Ecto neural progenitor cell (in vitro differentiated cells): Measurements from ENCODE around the gene UAP1L1.
"Not testable (repeated sequence)": the region's sequence is repeated elsewhere in the genome, so short reads cannot be mapped to it uniquely, and the experiment has no call there.

ENCODE experiments used
- DNase-seq: peaks from one replicate; pipeline ENCODE4 v3.0.0-alpha.2; 2018; ENCODE audit warnings: low spot score

The UAP1L1 gene

DNA sequence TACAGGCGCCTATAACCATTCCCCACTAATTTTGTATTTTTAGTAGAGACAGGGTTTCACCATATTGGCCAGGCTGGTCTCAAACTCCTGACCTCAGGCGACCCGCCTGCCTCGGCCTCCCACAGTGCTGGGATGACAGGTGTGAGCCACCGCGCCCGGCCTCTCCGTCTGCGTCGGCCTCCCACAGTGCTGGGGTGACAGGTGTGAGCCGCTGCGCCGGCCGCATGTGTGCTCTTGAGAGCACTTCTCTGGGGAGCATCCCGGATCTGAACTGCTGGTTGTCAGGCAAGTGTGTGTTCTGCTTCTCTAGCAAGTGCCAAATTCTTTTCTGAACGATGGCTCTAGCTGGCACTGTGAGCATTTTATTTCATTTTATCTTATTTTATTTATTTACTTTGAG is 19.8 kb upstream of the UAP1L1 start:
- DNase-seq, result no peak

DNA sequence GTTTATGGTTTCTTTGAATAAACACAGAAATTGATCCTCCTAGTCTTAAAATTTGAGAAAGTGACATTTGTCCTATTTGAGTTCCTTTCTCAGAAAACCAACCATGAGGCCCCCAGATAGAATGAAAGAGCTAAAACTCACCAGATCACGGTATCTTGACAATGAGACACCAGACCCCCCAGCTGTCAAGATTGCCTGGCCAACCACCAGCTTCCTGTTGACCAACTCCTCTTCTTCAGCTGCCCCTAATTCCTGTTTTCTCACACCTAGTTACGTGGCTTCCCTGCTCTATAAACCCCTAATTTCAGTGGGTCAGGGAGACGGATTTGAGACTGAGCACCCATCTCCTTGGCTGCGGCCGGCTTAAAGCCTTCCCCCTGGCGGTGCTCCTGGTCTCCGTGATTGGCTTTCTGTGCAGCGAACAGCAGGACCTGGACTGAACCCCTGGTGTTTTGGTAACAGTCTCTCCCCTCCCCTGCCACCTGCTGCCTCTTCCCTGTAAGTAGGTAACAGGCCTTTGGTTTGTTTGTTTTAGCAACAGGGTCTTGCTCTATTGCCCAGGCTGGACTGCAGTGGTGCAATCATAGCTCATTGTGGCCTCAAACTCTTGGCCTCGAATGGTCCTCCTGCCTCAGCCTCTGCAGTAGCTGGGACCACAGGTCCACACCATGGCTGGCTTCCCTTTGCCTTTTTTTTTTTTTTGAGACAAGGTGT is 18.6 kb upstream of the UAP1L1 start:
- DNase-seq, result no peak

DNA sequence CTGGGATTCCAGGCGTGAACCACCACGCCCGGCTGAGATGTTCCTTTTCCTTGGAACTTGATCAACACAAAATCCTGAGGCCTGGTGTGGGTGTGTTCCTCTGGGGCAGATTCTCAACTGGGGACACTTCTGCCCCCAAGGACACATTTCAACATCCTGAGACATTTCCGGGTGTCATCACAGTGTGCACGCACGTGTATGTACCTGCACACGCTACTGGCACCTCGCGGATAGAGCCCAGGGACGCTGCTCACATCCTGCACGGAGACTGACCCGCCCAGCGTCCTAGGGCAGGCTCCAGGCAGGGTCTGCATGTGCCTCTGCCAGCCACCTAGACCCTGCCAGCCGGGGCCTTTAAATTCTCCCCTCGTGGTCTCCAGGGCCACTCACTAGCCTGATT is 14.9 kb upstream of the UAP1L1 start:
- DNase-seq, result no peak

DNA sequence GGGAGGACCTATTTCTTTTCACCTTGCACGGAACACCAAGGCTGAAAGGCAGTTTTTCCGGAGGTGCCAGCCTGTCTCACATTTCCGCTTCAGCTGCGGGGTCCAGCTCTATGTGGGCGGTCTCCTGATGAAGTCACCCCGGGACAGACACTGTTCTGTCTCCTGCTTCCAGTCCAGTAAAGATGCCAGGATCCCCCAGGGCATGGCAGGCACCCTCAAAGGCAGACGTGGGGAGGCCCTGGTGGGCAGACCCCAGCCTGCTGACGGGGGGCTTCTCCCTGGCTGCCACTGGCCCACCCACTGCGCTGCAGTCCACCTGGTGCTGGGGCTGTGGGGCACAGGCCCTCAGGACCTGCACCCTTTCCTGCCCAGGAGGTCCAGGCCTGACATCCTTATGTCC is 14.5 kb upstream of the UAP1L1 start:
- DNase-seq, result not testable (repeated sequence)

DNA sequence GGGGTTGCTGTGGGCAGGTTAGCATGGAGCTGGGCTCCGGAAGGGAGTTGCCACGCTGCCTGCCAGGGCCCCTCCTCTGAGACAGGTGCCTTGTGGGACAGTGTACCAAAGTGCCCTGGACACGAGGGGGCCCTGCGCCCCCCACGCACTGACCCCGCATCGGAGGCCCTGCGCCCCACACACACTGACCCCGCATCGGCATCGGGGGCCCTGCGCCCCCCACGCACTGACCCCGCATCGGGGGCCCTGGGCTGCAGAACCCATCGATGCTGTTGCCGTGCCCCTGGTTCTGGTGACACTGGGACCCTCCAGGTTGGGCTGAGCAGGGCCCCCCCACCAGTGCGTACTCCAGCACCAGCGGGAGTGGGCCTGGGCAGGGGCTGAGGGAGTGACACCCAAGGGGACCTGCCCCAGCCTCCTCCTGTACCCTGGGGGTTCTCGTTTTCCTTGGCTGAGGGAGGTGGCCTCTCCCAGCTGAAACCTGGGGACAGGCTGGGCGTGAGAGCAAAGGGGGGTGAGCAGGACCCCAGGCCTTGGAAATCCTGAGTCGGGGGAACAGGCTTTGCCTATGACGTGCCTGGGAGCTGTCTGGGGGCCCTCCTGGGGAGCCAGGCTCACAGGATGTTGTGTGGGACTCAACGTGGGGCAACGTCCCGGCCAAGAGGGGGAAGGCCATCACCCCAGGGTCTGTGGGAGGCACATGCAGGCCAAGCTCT is 13.8 kb upstream of the UAP1L1 start:
- DNase-seq, result no peak

DNA sequence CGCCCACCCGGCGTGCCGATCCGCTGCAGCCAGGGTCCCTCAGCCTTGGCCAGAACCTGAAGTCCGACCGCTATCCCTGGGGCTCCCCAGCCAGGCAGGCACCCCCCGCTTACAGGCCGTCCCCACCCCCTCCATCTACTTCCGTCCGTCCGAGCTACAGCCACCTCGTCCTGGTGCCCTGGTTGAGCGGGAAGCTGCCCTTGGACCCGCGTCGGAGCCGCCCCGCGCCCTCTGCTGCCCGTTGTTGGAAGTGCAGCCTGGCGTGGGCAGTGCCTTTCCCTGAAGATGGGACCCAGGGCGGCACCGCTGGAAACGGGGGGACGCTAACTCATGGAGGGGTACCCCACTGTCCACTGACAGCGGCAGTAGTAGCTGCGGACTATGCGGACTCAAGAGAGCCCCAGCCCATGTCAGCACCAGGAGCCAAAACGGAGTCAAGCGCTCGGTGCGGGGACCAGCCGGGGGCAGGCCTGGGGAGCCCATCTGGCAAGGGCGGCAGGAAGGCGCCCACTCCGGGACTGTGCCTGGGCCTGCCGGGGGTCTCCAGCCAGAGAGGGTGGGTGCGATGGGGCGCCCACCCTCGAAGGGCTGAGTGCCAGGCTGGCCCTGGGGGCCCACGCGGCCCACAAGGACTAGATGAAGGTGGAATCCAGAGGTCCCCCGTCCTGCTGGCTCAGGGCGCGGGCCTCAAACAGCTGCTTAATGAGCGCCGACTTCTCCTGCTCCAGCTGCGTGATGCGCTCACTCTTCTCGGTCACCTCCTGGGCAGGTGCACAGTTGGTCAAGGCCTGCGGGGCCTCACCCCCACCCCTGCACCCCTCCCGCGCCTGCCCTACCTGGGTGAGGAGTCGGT is 13.1 kb upstream of the UAP1L1 start:
- DNase-seq, result peak; percentile 86

DNA sequence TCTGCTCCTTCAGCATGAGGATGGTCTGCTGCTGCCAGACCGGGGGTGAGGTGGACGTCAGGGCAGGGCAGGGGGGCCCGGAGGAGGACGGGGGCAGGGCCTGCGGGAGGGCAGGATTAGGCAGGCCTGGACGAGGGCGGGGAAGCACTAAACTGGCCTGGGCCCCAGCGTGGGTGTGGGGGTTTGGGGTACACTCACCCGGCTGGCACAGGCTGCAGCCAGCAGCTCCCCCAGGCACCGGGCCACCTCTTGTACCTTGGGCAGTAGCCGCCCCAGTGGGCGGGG is 12.5 kb upstream of the UAP1L1 start:
- no peak for DNase-seq

DNA sequence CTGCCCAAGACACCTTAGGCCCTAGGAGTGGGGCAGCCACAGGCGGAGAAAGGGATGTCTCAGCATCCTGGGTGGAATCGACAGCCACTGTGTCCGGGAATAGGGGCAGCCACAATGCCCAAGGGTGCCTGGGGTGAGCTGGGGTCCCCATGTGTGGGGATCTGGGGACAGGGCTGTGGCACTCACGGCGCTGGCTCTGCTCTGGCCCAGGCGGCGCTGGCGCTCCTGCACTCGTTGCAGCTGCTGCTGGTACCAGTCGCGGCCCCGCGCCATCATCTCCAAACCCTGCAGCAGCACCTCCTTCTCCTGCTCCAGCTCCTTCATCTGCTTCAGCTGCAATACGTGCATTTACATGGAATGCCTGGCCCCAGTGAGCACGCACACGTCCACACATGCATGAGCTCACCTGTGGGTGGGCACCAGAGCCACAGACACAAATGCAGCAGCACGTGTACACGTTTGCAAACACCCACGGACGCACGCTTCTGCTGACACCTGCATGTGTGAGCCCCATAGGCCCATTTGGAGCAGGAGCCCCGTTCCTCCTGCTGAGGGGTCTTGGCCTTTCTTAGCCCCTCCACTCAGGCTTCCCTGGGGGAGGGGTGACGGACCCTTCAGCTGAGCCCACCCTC is 11.9 kb upstream of the UAP1L1 start:
- DNase-seq, result no peak

DNA sequence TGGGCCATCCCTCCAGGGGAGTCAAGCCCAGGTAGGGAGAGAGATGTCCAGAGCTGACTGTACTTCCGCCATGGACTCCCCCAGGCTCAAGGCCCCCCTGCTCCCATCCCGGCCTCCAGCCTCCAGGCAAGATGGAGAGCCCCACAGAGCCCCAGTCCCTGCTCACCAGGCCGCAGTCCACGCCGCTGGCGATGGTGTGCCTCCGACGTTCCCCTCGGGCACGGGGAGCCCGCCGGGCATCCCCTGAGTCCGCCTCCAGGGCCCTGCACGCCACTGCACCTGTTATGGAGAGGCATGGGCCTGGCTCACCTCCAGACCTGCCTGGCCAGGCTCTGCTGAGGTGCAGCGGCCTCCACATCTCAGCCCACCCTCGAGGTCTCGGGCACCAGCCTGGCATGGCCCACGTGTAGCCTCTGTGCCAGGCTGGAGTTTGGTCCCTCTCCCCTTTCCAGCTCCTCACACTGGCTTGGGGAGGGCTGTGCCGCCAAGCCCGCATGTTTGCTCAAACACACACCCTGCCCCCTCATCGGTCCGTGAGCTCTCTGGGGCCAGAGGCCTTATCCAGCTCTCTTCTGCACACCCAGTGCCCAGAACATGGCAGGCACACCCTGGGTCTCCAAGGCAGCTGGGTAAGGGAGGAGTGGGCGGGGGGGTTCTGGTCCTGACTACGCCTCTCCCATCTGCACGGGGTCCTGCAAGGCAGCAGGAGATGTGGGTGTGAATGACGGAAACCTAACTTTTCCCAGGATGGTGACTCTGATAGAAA is 11.0 kb upstream of the UAP1L1 start:
- DNase-seq, result no peak

DNA sequence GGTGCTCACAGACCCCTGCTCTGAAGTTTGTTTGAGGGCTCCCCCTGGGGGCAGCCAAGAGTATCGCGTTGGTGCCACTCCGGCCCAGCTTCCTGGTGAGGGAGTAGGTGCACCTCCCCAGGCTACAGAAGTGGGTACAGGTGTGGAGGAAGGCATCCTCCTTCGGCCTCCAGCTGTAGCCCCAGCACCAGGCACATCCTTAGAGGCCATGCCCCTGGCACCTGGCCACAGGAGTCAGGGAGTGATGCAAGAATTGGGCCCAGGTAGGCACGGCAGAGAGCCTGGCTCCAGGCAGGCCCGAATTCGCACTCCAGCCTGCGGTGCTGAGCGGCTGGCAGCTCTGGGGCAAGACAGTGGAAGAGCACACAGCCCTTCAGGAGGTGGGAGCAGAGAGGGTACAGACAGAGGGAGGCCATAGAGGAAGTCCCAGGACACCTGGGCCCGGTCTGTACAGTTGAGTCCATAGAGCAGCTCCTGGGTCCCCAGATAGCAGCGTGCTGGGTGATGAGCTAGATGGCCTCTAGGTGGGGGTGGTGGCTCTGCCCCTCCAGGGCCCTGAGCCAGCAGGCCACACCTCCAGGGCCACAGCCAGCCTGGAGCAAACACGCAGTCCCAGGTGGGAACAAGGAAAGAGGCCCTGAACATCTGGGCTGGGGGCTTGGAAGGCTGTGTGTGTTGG is 9.3 kb upstream of the UAP1L1 start:
- DNase-seq, result peak; percentile 82

DNA sequence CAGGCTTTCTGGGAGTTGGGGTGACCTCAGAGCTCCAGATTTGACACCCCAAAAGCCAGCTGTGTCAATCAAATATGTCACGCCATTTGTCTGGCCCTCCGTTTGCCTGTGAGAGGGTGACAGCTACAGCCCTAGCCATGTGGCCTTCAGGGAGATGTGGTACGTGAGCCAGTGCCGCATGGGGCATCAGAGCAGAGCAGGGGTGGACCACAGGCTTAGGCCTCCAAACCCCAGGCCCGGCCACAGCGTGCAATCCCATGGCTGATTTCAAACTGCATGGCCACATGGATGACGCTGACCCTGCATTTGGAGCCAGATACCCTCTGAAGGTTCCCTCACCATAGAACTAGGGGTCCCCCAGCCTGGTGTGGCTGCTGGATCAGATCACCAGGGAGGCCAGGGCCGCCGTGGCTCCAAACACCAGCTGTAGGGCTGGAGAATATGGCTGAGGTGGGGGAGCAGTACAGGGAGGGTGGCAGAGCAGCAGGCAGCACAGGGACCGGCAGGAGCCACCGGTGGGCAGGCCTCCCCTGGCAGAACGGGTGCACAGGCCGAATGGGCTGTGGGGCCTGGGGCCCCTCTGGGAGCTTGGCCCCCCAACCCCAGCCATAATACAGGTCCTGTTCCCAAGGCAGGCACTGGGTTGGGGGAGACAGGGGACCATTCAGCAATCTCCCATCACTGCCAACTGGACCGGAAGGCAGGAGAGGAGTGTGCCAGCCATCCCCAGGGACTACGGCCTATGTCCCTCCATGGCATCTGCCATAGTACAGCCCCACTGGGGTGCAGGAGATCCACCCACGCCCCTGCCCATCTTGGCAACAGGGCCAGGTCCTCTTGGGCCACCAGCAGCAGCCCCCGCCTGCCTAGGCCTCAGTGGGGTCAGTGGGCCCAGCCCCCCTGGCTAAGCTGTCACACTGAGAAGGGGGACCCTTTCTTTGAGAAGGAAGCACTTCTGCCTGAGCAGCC is 8.5 kb upstream of the UAP1L1 start:
- DNase-seq, result no peak

DNA sequence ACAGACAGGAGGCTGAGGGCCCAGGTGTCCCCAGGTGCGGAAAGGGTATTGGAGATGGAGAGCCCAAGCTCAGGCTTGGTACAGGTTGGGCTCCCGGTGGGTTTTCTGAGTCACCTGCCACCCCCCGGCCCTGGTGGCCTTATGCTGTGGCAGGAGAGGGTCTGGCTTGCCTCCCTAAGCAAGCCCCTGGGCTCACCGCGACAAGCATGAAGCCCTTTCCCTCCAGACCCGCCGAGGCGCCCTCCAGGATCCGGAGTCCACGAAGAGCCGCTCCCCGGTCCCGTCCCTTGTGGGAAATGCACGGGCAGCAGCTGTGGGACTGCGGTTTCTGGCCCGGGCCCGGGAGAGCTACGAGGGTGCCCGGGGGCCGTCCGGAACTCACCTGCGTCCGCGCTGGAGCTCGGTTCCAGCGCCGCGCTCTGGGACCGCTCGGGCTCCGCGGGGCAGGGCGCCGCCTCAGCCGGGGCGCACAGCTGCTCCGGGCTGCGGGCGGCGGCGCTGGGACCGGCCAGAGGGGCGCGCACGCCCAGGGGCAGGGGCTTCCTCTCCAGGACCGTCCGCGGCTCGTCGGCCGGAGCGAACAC is 7.7 kb upstream of the UAP1L1 start:
- peak; percentile 68 for DNase-seq

DNA sequence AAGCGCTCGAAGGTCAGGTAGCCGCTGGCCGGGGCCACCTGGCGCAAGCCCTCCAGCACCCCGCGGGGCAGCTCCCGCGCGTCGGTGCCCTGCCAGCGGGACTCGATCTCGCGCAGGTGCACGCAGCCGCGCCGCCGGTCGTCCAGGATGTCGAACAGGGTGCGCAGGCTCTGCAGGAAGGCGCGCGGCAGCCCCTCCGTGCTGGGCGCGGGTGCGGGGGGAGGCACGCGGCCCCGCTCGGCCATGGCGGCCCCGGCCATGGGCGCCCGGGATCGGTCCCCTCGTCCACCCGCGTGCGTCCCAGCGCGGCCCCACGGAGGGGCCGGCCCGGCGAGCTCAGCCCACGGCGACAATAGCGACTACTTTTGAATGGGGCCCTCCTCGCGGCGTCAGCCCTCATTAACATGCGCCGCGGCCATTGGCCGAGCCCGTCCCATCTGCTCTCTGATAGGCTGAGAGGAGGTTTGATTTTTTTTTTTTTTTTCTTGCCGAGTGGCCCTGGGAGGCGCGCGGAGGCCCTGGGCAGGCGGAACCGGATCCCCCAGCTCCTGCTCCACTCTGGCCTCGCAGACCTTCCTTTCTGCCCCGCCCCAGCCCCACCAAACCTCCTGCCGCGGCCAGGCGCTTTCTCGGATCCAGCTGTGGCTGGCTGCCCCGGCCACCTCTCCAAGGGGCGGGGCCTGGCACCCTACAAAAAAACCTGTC is 7.0 kb upstream of the UAP1L1 start, which contains the start of gene SAPCD2:
SAPCD2 (minus strand) TSS at position 357 of the 705 bp plus-strand sequence; CDS start at position 260, 97 bp downstream.
- DNase-seq, result peak; percentile 92

DNA sequence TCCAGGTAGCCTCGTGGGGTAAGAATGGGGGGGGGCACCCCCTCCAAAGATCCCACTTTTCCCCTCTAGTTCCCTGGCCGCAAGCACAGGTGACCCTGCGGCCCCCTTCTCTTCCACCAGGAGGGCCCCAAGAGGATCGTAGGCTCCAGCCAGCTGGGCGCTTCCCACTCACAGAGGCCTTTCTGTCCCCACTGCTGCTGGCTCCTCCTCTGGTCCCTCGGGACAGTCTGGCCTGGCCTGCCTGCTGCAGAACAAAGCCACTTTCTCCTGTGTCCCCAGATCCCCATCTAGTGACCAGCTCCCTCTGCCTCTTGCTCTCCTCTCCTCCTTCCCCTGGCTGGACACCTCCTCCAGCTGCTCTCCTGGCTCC is 6.4 kb upstream of the UAP1L1 start:
- peak; percentile 77 for DNase-seq

DNA sequence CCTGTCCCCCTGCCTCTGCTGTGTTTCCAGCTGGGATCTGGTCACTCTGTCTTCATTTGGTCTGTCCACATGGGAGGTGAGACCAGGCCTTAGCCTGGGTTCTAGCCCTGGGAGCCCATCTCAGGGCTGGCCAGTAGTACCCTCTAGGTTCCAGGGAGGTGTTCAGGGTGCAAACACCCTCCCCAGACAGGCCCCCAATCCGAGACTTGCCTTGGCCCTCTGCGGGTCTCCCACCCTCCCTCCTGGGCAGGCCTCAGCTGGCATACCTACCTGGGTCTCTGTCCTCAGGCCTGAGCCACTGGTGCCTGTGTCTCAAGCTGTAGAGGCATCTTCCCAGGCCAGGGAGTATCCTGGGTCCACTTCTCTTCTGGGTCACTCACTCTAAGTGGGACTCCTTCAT is 6.0 kb upstream of the UAP1L1 start:
- no peak for DNase-seq

DNA sequence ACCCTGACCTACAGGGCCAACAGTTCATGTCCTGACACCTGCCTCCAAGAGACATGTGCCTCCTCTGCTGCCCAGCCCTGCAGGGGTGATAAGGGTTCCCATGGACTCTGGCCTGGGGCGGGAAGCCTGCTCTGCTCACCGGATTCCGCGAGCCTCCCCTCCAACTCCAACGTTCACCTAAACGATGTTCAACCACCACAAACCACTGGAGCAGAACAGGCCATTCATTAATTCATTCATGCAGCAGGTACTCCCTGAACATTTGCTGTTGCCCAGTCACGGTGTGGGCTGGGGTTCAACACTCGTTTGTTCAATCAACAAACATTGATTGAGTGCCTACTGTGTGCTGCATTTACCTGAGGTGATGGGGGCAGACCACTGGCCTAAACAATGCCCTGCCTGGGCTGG is 3.3 kb upstream of the UAP1L1 start:
- DNase-seq, result no peak

DNA sequence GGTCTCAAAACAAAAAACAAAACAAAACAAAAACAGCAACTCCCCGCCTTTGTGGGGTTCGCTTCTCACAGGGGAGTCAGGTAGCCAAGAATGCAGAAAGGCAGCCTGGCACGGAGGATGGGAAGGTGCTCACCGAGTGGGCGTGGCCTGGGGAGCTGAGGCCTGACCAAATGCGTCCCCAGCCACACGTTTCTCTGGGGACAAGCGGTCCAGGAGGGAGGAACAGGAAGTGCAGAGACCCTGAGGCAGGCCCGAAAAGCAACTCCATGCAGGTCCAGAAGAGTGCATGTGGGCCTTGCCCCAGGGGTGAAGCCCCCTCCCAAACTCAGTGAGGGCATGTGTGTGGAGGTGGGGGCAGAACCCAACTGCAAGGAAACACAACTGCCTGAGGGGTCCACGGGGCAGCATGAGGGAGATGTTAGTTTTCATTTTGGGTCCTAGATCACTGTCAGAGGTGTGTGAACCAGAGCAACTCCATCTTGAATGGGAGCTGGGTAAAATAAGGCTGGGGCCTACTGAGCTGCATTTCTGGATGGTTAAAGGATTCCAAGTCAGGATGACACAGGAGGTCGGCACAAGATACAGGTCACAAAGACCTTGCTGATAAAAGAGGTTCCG is 2.6 kb upstream of the UAP1L1 start:
- no peak for DNase-seq

DNA sequence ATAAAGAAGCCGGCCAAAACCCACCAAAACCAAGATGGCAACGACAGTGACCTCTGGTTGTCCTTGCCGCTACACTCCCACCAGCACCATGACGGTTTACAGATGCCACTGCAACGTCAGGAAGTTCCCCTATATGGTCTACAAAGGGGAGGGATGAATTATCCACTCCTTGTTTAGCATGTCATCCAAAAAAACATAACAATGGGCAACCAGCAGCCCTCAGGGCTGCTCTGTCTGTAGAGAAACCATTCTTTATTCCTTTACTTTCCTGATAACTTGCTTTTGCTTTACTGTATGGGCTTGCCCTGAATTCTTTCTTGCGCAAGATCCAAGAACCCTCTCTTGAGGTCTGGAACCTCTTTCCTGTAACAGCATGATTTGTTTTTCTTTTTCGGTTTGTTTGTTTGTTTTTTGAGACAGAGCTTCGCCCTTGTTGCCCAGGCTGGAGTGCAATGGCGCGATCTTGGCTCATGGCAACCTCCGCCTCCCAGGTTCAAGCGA is 2.0 kb upstream of the UAP1L1 start:
- DNase-seq, result no peak
